HG03457 (cell line): Measurements from ENCODE around the gene SLC25A42.
"Not testable (repeated sequence)": the region's sequence is repeated elsewhere in the genome, so short reads cannot be mapped to it uniquely, and the experiment has no call there.

Experiments
- ATAC-seq: cut with Tn5 transposase; IDR thresholded peaks from one replicate; pipeline ENCODE4 v1.9.1; 2021; ENCODE audit warnings: moderate number of reproducible peaks; ENCODE audit not compliant: unreplicated experiment

Gene SLC25A42, protein sequence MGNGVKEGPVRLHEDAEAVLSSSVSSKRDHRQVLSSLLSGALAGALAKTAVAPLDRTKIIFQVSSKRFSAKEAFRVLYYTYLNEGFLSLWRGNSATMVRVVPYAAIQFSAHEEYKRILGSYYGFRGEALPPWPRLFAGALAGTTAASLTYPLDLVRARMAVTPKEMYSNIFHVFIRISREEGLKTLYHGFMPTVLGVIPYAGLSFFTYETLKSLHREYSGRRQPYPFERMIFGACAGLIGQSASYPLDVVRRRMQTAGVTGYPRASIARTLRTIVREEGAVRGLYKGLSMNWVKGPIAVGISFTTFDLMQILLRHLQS

DNA sequence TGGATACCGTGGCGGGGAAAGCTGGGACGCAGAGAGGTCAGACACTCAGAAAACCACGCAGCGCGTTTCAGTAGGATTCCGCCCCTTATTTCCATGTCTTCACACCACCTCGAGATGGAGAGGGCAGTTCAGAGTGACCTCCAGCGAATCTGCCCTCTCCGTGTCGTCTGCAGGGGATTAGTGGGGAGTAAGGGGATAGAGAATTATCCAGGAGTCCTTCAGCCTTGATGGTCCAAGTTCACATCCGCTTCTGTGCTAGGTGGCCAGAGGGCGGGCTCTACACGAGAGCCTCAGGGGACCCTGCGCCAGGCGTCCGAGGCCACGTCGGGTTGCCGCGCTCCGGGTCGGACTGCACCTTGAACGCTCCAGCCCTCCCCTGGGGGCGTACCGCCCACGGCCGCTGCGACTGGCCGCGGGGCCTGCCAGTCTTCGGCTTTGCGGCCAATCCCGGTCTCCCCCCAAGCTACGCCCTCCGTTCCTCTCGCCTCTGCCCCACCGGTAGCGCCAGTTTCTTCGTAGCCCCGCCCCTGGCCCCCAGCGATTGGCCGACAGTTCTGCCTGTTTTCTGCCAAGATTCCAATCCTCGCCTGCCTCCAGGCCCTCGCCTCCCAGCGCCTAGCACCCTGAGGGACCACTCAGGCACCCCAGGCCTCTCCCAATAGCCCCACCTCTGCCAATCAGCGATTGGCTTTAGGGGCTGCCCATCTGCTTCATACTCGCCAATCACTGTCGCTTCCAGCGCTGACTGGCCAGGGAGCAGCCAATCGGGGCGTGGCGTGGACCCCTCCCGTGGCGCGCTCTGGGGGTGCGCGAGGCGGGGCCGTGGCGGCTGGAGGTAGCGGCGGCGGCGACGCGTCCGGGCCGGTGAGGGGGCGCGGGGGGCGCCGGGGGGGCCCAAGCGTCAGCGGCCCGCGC lies at the start of gene SLC25A42:
Gene SLC25A42, plus strand, starts transcription at position 812 of the 915 bp plus-strand sequence. CDS start 32,131 bp downstream, outside the sequence.
- ATAC-seq, result peak; percentile 87

DNA sequence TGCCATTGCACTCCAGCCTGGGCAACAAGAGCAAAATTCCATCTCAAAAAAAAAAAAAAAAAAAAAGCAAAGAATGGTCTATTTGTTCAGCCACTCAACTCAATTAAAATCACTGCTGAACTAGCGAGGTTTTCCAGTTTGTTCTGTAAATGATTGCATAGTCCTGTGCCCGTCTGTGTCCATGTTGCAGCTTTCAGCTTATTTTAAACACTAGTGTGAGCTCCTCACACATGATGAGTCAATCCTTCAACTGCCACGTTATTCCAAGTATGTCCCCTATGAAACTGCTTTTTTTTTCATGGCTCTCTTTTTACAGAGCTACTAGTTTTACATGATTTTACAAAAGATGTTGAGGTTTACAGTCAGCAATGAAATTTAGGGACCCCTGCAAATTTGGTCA lies 42.7 kb upstream of the SLC25A42 start:
- no peak for ATAC-seq

DNA sequence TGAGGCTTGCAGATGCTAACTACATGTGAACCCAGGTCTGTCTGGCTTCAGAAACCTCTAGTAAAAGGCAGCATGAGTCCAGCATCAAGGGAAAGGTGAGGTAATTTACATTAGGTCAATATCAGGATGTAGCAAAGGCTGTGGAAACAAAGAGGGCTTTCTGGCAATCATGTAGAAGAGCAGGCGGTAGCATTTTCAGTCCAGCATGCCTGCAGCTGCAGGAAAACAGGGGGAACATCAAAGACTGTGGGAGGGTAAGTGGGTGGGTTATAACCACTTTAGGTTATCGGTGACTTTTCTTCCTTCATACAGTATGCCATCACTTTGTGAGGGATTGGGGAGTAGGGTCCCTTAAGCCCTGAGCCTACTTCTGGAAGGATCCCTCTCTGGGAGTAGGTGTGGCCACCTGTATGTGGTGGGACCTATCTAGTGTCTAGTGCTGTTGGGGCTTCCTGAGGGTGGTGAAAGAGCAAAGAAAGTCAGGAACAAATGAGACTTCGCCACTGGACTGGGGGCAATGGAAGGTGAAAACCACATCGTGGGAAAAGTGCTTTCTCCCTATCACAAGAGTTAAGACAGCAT lies 41.3 kb upstream of the SLC25A42 start:
- ATAC-seq, result no peak

DNA sequence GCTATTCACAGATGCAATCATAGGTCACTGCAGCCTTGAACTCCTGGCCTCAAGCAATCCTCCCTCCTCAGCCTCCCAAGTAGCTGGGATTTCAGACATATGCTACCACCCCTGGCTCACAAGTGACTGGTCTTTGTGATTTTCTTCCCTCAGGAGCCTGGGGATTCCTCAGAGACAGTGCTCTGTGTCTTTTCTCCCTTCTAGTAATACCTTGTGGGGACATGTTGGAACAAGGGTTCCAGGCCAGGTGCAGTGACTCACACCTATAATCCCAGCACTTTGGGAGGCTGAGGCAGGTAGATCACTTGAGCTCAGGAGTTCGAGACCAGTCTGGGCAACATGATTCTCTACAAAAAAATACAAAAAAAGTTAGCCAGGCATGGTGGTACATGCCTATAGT lies 40.4 kb upstream of the SLC25A42 start:
- not testable (repeated sequence) for ATAC-seq

DNA sequence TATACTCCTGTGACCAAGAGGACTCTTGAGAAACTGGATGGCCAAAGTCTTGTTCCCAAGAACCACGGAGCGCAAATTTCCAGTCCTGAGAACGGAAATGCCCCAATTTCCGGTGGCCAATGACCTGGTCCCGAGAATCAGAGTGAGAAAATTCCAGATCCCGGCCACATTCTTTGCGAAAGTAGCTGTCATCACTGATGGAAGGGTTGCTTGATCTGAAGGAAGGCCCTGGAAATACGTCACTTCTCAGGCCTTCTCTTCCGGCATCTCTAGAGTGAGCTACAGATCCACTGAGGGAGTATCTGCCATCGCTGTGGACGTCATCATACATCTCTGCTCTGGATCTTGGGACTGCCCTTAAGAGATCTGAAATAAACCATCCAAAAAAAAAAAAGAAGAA lies 37.9 kb upstream of the SLC25A42 start:
- no peak for ATAC-seq

DNA sequence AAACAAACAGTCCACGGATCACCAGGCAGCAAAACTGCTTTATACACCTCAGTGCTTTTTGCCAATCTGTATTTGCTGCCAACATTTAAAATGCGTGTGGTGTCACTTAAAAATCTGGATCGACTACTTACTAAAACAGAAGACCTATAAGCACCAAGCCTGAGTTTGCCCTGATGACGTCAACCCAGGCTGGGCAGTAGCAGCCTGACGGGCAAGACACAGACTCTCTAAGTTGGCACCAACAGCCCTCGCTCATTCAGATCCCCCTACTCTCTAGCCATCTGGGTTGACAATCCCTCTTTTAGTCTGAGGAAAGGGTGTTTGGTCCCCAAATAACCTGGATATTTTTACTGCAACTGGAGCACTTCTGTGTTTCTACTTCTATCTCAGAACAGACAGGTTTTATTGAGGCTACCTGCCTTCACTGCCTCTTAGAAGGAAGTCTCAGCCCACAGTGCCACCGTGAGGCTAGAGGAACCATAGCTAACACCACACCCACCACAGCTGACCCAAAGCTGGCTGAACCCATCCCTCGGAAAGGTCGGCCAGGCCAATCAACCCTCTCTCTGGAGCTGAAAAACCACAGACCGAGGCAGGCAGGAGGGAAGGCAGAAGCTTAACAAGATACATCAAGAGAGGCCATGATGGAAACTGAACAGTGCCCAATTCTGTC lies 37.4 kb upstream of the SLC25A42 start:
- no peak for ATAC-seq

DNA sequence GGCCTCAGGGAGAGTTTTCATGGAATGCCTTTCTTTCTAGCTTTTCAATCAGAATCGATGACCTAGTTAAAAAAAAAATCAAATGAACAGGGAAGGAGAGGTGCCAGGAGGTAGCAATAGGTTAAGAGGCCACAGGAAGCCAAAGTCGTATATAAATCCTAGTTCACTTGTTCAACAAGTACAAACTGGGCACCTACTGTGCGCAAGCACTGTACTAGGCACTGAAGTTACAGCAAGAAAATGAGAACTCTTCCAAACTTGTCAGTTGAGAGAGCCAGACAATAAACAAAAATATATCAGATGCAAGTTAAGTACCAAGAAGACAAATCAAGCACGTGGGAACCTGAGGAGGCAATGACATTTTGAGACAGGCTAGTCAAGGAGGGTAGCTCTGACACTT lies 36.6 kb upstream of the SLC25A42 start:
- ATAC-seq, result no peak

DNA sequence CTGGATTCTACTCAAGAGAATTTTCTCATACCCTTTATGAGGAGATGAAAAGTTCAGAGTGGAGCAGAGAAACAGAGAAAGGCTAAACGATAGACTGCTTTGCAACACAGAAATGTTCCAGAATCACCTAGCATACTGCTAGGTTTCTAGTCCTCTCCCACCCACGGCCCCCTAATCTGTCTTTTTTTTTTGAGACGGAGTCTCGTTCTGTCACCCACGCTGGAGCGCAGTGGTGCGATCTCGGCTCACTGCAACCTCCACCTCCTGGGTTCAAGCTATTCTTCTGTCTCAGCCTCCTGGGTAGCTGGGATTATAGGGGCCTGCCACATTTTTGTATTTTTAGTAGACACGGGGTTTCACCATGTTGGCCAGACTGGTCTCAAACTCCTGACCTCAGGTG lies 35.3 kb upstream of the SLC25A42 start:
- ATAC-seq, result no peak

DNA sequence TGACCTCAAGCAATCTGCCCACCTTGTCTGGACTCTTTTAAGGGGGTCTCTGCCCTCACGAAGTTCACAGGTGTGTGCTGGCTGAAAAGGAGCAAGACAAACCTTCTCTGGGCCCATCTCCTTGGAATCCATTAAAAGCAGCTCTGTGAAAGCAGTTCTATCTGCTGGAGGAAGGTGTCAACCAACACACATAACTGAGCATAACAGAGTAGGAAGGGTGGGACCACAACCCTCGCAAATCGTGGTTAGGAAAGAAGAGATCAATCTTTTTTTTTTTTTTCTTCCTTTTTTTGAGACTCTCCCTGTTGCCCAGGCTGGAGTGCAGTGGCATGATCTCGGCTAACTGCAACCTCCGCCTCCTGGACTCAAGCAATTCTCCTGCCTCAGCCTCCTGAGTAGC lies 31.9 kb upstream of the SLC25A42 start:
- ATAC-seq, result no peak

DNA sequence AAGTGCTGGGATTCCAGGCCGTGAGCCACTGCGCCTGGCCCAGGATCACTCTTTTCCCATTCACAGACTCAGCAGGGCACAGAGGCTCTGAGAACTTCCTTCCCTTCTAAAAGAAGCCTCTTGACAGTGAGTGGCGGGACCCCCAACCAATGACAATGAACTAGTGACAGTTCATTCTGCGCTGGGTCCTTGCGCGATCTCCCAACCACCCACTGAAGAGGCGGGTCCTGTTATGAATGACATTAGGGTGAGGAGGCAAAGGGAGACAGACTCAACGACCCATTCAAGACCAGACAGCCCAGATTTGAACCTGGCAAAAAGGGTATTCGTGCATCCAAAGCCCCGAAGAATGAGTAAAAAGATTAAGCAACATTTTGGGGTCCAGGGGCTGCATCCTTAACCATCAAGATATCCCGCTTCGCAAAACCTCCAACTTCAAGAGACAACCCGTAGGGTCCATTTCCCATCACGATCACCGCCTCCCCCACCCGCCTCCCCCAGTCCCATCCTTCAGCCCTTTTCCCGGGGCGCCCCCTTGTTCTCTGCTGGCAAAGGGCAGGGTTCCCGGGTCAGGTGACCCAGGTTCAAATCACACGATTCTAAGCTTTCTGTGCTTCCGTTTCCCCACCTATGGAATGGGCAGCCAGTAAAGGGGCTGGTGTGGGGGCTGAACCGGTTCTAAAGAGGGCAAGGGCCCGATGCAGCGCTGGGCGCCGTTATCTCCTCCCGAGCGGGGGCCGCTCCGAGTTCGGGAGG lies 31.2 kb upstream of the SLC25A42 start:
- ATAC-seq, result peak; percentile 10

DNA sequence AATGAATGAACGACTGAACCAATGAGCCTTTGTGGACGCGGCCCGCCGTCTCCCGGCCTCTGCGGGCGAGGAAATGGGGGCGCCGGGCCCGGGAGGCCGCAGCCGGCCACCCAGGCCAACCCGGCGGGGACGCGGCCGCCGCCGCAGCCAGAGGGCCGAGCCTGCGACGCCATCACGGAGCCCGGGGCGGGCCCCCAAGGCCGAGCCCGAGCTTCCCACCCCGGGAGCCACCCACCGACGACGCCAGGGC lies 30.7 kb upstream of the SLC25A42 start:
- ATAC-seq, result no peak

DNA sequence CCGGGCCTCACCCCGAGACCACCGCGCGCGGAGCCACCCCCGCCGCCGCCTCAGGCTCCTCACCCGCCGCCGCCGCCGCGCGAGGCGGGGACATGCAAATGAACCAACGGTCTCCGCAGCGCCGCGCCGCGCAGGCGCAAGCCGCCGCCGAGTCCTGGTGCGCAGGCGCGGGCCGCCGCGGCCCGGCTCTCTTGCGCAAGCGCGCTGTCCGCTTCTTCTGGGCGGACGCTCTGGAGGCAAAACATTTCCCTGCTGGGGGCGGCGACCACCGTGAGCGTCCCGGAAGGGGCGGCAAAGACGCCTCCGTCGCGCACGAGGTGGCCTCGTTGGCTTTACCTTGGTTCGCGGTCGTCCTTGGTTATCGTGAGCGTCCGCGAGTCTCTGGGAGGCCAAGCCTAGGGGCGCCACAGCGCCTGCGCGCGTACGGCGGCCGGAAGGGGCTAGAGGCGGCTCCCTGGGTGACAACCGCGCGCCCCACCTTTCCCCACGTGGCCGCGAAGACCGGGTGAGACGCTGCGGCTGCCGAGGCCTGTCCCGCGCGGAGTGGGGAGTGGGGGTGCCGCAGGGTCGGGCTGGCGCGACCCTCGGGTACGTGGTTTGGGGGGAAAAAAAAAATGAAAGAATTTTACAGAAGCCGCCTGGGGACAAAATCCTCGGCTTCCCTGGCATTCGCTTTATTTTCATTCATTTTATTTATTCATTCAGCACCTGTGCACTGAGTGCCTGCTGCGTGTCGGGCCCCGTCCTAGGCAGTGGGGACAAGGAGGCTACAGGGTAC lies 30.2 kb upstream of the SLC25A42 start, which contains the start of the genes ARMC6 and SUGP2:
Gene ARMC6, plus strand, starts transcription at position 178 of the 778 bp plus-strand sequence. CDS start 607 bp downstream, outside the sequence.
Gene SUGP2, minus strand, starts transcription at position 92 of the 778 bp plus-strand sequence. CDS start 2,446 bp downstream, outside the sequence.
- ATAC-seq, result peak; percentile 57

DNA sequence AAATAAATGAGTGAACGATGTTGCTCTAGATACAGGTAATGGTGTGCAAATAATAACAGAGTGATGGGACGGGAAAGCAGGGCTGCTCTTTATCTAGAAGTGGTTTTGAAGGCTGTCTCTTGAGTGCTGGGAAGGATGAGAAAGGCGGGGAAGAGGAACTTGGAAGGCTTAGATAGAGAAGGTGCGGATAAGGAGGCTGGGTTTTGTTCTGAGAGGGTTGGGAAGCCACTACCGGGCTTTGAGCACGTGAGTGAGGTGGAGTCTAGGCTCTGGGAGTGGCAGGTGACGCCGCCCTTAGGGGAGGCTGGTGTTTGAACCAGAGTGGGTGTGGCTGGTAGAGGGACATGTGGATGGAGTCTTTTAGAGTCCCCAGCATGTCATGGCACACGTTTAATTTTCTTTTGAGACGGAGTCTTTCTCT lies 29.6 kb upstream of the SLC25A42 start:
- ATAC-seq, result peak; percentile 21

DNA sequence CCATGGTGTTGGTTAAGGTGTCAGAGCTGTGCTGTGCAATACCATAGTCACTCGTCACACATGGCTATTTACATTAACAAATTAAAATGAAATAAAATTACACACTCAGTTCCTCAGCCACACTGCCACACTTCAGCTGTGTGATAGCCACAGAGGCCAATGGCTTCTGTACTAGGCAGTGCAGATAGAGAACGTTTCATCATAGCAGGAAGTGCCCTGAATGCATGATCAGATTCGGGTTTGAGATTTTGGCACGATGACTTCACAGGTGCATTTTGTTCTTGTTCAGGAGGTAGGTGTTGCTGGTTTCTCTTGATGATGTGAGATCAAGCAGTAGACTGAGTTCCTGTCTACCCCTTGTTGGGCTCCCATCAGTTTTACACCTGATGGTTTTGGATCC lies 23.9 kb upstream of the SLC25A42 start:
- ATAC-seq, result no peak

DNA sequence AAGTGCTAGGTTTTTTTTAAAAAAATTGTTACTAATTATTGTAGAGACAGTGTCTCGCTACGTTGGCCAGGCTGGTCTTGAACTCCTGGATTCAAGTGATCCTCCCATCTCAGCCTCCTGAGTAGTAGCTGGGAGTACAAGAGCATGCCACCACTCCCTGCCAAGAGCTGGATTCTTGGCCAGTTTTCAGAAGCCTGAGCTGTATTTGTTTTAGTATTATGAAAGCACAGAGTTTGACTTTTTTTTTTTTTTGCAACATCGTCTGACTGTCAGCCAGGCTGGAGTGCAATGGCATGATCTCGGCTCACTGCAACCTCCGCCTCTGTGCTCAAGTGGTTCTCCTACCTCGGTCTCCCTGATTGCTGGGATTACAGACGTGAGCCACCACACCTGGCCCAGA lies 23.4 kb upstream of the SLC25A42 start:
- ATAC-seq, result no peak

DNA sequence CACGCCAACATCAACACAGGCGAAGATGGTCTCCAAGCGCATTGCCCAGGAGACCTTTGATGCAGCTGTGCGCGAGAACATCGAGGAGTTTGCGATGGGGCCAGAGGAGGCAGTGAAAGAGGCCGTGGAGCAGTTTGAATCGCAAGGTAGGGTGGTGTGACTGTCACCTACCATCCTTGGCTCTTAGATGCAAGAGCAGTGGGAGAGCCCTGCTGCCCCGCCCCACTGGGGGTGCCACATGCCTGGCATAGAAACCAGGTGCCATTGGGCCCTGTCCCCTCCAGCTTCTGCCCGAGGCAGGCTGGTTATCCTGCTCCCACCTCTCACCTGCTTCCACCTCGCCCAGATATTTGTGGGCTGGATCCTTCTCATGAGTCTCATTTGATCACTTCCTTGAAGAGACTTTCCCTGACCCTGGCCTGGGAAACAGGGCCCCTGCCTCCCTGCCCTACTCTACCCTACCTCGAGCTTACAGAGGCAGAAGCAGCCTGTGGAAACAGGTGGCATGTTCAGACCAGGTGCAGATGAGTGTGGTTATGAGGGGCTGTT lies 21.0 kb upstream of the SLC25A42 start:
- no peak for ATAC-seq

DNA sequence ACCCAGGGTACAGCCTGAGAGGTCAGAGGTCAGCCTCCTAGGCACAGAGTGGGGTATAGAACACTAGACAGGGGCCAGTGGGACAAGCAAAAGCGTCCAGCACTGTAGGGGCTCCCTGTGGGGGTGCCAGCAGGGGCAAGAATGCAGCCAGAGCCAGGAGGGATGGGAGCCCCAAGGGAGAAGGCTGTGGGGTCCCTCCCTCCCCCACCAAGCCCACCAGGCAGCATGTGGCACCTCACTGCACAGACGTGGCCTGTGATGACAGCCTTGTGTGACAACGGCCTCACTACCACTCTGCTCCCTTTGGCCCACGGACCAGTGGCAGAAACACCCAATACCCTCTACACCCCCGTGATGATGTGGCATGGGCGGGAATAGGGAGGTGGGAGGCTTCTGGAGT lies 20.3 kb upstream of the SLC25A42 start:
- no peak for ATAC-seq

DNA sequence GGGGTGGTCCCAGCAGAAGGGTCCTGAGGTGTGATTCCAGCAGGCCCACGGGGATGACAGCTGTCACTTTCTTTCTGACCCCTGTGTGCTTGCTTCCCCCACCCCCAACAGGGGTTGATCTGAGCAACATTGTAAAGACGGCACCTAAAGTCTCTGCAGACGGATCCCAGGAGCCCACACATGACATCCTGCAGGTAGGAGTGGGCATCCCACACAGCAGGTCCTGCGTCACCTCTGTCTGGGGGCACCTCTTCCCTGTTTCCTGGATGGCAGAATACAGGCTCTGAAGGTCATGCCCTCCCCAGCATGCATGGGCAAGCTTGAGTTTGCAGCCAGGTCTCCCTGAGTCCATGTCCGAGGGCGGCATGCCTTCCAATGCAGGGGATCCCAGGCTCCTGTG lies 19.9 kb upstream of the SLC25A42 start:
- no peak for ATAC-seq

DNA sequence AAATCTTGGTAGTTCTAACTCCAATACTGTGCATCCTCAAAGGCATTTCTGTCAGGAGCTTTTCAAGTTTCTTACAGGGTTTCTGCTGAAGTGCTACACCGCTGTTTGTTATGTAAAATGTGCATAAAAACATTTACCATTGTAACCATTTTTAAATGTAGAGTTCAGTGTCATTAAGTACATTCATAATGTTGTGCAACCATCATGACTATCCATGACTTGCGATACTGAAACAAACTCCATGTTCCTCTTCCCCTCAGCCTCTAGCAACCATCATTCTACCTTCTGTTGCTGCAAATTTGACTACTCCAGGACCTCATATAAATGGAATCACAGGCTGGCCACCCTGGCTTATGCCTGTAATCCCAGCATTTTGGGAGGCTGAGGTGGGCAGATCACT lies 14.4 kb upstream of the SLC25A42 start:
- ATAC-seq, result no peak
